Upper lobe of left lung (tissue), 4 donors: ENCODE measurements around the gene DENND1B.

ENCODE experiments used
- CTCF ChIP-seq, 6 experiments: fragments of 450-650 bp in 4 of 6; fragments of 200-600 bp in 2 of 6; sonication (generic) in 2 of 6; IDR thresholded peaks; one replicate each; pipeline ENCODE4 v1.5.1; 2016 to 2019; ENCODE audit warnings: antibody characterized with exemption in 6 of 6
- EP300 ChIP-seq, 4 donors: sonication (generic); formaldehyde crosslinking; IDR thresholded peaks; one replicate each; pipeline ENCODE4 v1.5.1; 2017; ENCODE audit warnings: antibody characterized with exemption in 4 of 4, control low read depth in 2 of 4
- POLR2A ChIP-seq, 4 donors: fragments of 450-650 bp; IDR thresholded peaks; one replicate each; pipeline ENCODE4 v1.5.1; 2016 to 2017; ENCODE audit warnings: antibody characterized with exemption in 4 of 4, mild to moderate bottlenecking in 2 of 4
- POLR2AphosphoS5 ChIP-seq, 2 donors: sonication (generic); formaldehyde crosslinking; IDR thresholded peaks; one replicate each; pipeline ENCODE4 v1.5.1; 2017; ENCODE audit warnings: antibody characterized with exemption in 2 of 2

GRCh38 chr1:197695961-197696360 is 79.3 kb downstream of the DENND1B start:
- TF ChIP-seq POLR2A (IDR thresholded peaks at IDR 0.05) (no peak), CTCF (IDR thresholded peaks at IDR 0.05) (no peak), POLR2AphosphoS5 (IDR thresholded peaks at IDR 0.05) (no peak), EP300 (IDR thresholded peaks at IDR 0.05) (no peak)
